Activated T-cell treated with anti-CD3 and anti-CD28 coated beads, Interleukin-2, amount 50 U/mL, for 72 hours (primary cell): Measurements from ENCODE around the gene BCDIN3D. TPM values are rescaled to one million over a fixed set of nuclear protein-coding genes. Genes with fewer than 3 reads are reported as not detected.

Source experiments
- ATAC-seq, 2 donors: fragments of 150-1000 bp; cut with Tn5 transposase; replicated peaks in 1 of 2; 2 replicates each; pipeline ENCODE4 v1.10.0; 2021; ENCODE audit warnings: moderate library complexity in 2 of 2, mild to moderate bottlenecking in 1 of 2
- DNase-seq, 2 donors: peaks; one replicate each; pipeline ENCODE4 v3.0.0; 2021 to 2022; ENCODE audit warnings: mixed read lengths in 1 of 2
- H3K27ac Mint-ChIP-seq: one replicate; pipeline ENCODE4 v1.8.0; 2022; ENCODE audit warnings: mild to moderate bottlenecking, moderate library complexity, mixed read lengths
- H3K27me3 Mint-ChIP-seq: one replicate; pipeline ENCODE4 v1.8.0; 2022; ENCODE audit warnings: low read depth, mixed read lengths
- H3K36me3 Mint-ChIP-seq, 2 donors: one replicate each; pipeline ENCODE4 v1.8.0; 2022; ENCODE audit warnings: mixed read lengths in 2 of 2, mild to moderate bottlenecking in 1 of 2; ENCODE audit not compliant: insufficient read depth in 2 of 2
- H3K4me1 Mint-ChIP-seq: one replicate; pipeline ENCODE4 v1.8.0; 2022; ENCODE audit warnings: low read depth, mixed read lengths
- H3K4me3 Mint-ChIP-seq, 2 donors: one replicate each; pipeline ENCODE4 v1.8.0; 2022; ENCODE audit warnings: mild to moderate bottlenecking in 2 of 2, mixed read lengths in 2 of 2, moderate library complexity in 2 of 2
- H3K9me3 Mint-ChIP-seq, 2 donors: one replicate each; pipeline ENCODE4 v1.8.0; 2022; ENCODE audit warnings: mixed read lengths in 2 of 2
- total RNA-seq, 2 donors: library from RNA; stranded (reverse); gene quantifications; one replicate each; pipeline ENCODE4 v1.2.3, GENCODE V29; 2022

Gene BCDIN3D
- total RNA-seq, 2 donors from 2014 or later: 9.0 to 10.8 TPM

- H3K4me3 Mint-ChIP-seq: no peak overlapping the region
- H3K9me3 Mint-ChIP-seq: no peaks in the 10 kb centered on the region
- H3K4me1 Mint-ChIP-seq: no peaks in the 10 kb centered on the region
- no peak overlapping the region for H3K27ac Mint-ChIP-seq
- H3K27me3 Mint-ChIP-seq: no peaks in the 10 kb centered on the region
- DNase-seq (no peak), ATAC-seq (no peak)
- no peaks in the 10 kb centered on the region for H3K36me3 Mint-ChIP-seq
These were observed 39.0 kb downstream of the BCDIN3D start for GRCh38 chr12:49803693-49804450.

- H3K9me3 Mint-ChIP-seq: no peaks in the 10 kb centered on the region
- DNase-seq: no peak
- no peak overlapping the region for H3K4me3 Mint-ChIP-seq
- no peak for ATAC-seq
- no peaks in the 10 kb centered on the region for H3K36me3 Mint-ChIP-seq
- no peaks in the 10 kb centered on the region for H3K4me1 Mint-ChIP-seq
- H3K27me3 Mint-ChIP-seq: no peaks in the 10 kb centered on the region
- no peak overlapping the region for H3K27ac Mint-ChIP-seq
These were observed 41.5 kb downstream of the BCDIN3D start for GRCh38 chr12:49801141-49802063.

DNA sequence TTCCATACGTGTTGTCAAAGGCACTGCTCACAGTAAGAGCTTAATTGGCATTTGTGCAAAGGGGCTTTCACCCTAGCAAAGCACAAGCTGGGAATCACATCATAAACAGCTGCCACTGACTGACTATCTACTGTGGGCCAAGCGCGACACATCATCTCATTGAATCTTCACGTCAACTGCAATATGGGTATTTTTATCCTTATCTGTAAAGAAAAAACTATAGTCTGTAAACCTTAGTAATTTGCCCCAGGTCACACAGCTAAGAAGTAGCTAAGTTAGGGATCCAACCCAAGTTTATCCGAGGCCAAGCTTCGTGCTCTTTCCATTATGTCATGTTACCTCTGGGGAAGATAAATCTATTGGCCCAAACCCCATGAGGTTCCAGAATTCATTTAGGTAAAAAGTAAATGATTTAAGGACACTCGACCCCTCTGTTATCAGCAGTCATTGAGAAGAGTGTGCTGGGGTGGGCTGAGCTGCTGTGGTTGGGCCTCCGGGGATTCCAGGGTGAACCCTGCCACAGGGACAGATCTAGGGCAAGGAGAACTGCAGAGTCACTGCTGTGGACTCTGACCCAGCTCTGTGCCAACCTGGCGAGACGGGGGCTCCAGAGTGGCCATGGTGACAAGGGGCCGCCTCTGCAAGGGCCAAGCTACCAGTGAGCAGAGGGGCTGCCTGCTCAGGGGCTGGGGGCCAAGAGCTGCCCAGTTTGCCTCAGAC is 42.3 kb downstream of the BCDIN3D start:
- Mint-ChIP-seq H3K27ac (no peak overlapping the region), H3K4me3 (no peak overlapping the region), H3K4me1 (no peaks in the 10 kb centered on the region), H3K27me3 (no peaks in the 10 kb centered on the region), H3K9me3 (no peaks in the 10 kb centered on the region), H3K36me3 (no peaks in the 10 kb centered on the region)
- ATAC-seq (no peak), DNase-seq (no peak)

DNA sequence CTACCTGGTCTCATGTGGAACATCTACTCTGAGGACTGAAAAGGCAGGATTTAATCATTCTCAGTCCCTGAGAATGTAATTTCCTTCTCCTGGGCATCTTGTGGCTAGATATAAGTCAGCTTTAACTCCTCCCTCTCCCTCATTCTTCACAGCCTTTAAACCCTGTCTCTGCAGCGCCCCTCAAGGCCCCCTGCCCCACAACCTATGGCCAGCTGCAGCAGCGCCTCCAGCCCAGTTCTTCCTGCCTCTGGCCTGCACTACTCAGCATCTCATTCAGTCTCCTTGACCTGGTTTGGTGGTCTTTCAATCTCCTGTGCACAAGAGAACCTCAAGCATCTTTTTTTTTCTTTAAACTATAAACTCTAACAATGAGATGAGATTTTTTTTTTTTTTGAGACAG is 44.0 kb downstream of the BCDIN3D start:
- Mint-ChIP-seq H3K9me3 (no peaks in the 10 kb centered on the region), H3K27me3 (no peaks in the 10 kb centered on the region), H3K27ac (no peak overlapping the region), H3K36me3 (no peaks in the 10 kb centered on the region), H3K4me3 (no peak overlapping the region), H3K4me1 (no peaks in the 10 kb centered on the region)
- no peak for ATAC-seq
- DNase-seq: no peak

GRCh38 chr12:49798248-49798647 is 44.7 kb downstream of the BCDIN3D start:
- ATAC-seq: no peak
- no peaks in the 10 kb centered on the region for H3K36me3 Mint-ChIP-seq

DNA sequence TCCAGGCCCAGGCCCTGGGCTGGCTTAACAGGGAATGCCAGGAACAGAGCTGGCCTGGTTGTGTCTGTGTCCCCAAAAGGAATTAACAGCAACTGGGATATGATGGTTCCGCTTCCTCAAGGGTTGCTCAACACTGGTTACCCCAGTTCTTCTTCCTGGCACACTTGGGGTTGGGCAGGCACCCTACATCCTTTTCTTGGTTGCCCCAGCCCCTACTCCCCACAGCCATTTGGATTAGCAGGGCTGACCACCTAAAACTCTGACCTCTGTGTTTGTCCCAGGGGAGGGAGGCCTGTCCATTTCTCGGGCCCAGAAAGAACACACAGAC is 45.5 kb downstream of the BCDIN3D start:
- DNase-seq (no peak), ATAC-seq (no peak)
- Mint-ChIP-seq H3K27ac (no peak overlapping the region), H3K4me3 (no peak overlapping the region), H3K4me1 (no peaks in the 10 kb centered on the region), H3K9me3 (no peaks in the 10 kb centered on the region), H3K36me3 (no peaks in the 10 kb centered on the region), H3K27me3 (no peaks in the 10 kb centered on the region)

More at GRCh38 chr12:49798248-49798647, 44.7 kb downstream of the BCDIN3D start:
- Mint-ChIP-seq H3K27ac (no peak overlapping the region), H3K4me1 (no peaks in the 10 kb centered on the region), H3K27me3 (no peaks in the 10 kb centered on the region), H3K9me3 (no peaks in the 10 kb centered on the region), H3K4me3 (no peak overlapping the region)
- DNase-seq: no peak

GRCh38 chr12:49796606-49797448 is 46.1 kb downstream of the BCDIN3D start:
- H3K27ac Mint-ChIP-seq: no peak overlapping the region
- no peak for DNase-seq
- H3K9me3 Mint-ChIP-seq: no peaks in the 10 kb centered on the region
- no peak for ATAC-seq
- no peaks in the 10 kb centered on the region for H3K27me3 Mint-ChIP-seq
- no peaks in the 10 kb centered on the region for H3K36me3 Mint-ChIP-seq
- no peaks in the 10 kb centered on the region for H3K4me1 Mint-ChIP-seq
- H3K4me3 Mint-ChIP-seq: no peak overlapping the region

- no peak overlapping the region for H3K27ac Mint-ChIP-seq
- H3K36me3 Mint-ChIP-seq: no peaks in the 10 kb centered on the region
- H3K4me1 Mint-ChIP-seq: no peaks in the 10 kb centered on the region
- H3K4me3 Mint-ChIP-seq: no peak overlapping the region
- H3K9me3 Mint-ChIP-seq: no peaks in the 10 kb centered on the region
- ATAC-seq (no peak), DNase-seq (no peak)
- H3K27me3 Mint-ChIP-seq: no peaks in the 10 kb centered on the region
These were observed 46.8 kb downstream of the BCDIN3D start for GRCh38 chr12:49796155-49796554.

DNA sequence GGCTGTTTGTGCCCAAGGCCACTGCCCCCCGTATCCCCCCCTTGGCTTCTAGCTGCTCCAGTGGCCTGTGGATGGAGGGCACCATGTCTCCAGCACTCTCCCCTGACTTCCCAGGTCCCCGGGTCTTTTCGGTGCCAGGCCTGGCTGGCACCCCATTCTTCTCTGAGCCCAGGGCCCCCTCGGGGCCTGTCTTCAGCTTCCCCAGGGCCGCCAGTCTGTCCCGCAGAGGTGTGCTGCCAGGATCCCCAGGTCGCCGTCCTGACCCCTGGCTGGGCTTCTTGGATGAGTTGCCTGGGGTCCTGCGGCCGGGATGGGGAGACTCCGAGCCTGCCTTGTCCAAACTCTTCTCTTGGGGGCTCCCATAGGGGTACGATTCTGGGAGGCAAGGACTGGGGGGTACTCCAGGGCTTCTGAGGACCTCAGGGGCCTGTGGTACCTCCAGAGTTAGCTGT is 47.2 kb downstream of the BCDIN3D start:
- DNase-seq (no peak), ATAC-seq (no peak)
- no peaks in the 10 kb centered on the region for H3K27me3 Mint-ChIP-seq
- no peaks in the 10 kb centered on the region for H3K9me3 Mint-ChIP-seq
- no peaks in the 10 kb centered on the region for H3K4me1 Mint-ChIP-seq
- no peak overlapping the region for H3K27ac Mint-ChIP-seq
- H3K4me3 Mint-ChIP-seq: no peak overlapping the region
- H3K36me3 Mint-ChIP-seq: no peaks in the 10 kb centered on the region

GRCh38 chr12:49794811-49795653 is 47.9 kb downstream of the BCDIN3D start:
- DNase-seq: no peak
- Mint-ChIP-seq H3K27ac (no peak overlapping the region), H3K4me3 (no peak overlapping the region), H3K4me1 (no peaks in the 10 kb centered on the region), H3K9me3 (no peaks in the 10 kb centered on the region), H3K27me3 (no peaks in the 10 kb centered on the region), H3K36me3 (no peaks in the 10 kb centered on the region)
- ATAC-seq: no peak

DNA sequence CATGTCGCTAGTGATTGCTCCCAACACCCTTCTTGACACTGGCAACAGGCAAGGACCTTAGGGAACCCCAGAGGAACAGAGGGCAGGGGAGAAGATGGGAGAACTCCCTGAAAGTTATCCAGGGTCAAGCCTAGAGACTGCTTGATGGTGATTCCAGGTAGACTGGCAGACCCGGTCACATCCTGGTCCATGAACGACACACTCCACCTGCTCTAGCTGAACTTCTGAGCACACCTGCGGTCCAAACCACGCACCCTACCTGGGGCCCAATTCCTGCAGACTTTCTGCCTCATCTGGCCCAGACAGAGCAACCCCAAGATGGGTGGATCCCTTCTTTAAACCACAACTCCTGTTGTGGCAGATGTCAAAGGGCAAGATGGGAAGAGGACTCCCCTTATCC is 48.9 kb downstream of the BCDIN3D start:
- DNase-seq (no peak), ATAC-seq (no peak)
- Mint-ChIP-seq H3K9me3 (no peaks in the 10 kb centered on the region), H3K27me3 (no peaks in the 10 kb centered on the region), H3K4me3 (no peak overlapping the region), H3K27ac (no peak overlapping the region), H3K4me1 (no peaks in the 10 kb centered on the region), H3K36me3 (no peaks in the 10 kb centered on the region)

DNA sequence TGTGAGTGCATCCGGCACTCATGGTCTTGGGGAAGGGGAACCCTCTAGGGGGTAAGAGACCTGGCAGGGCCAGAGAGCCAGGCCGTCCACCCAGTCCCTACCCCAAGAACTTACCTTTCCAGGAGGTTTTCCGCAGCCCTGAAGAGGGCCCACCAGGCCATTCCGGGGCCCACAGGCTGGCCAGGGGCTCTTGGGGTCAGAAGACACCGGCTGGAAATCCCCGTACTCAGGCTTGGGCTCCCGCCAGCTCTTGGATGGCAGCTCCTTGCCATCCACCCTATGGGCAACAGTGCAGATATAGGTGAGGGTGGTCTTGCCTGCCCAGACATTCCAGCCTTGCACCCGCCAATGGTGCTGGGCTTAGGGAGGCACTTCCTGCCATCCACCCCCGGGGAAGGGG is 49.3 kb downstream of the BCDIN3D start:
- no peaks in the 10 kb centered on the region for H3K9me3 Mint-ChIP-seq
- DNase-seq: no peak
- H3K27me3 Mint-ChIP-seq: no peaks in the 10 kb centered on the region
- no peak overlapping the region for H3K27ac Mint-ChIP-seq
- no peak for ATAC-seq
- no peaks in the 10 kb centered on the region for H3K36me3 Mint-ChIP-seq
- H3K4me3 Mint-ChIP-seq: no peak overlapping the region
- no peaks in the 10 kb centered on the region for H3K4me1 Mint-ChIP-seq
